Psoas muscle (tissue), 8 donors: ENCODE results near the gene SST. TPM values are rescaled to one million over a fixed set of nuclear protein-coding genes. Genes with fewer than 3 reads are reported as not detected.

Experiments used
- ATAC-seq, 4 donors: fragments of 200-7000 bp; cut with Tn5 transposase; one replicate each; pipeline ENCODE4 v1.9.1; 2020; ENCODE audit warnings: moderate library complexity in 3 of 4, mild to moderate bottlenecking in 2 of 4
- DNase-seq, 2 donors: peaks; one replicate each; pipeline ENCODE4 v3.0.0-alpha.2; 2020
- H3K27ac ChIP-seq: fragments of 200-600 bp; one replicate; pipeline ENCODE4 v1.8.0; 2022
- H3K27me3 ChIP-seq, 3 donors: fragments of 200-600 bp in 1 of 3; one replicate each; pipeline versions ENCODE4 v1.6.1 to v1.8.0; 2013 to 2022; ENCODE audit warnings: low read length in 2 of 3, mild to moderate bottlenecking in 2 of 3, moderate library complexity in 1 of 3; ENCODE audit not compliant: insufficient read depth in 3 of 3
- H3K36me3 ChIP-seq, 2 donors: fragments of 200-600 bp in 1 of 2; one replicate each; pipeline versions ENCODE4 v1.6.1 to v1.8.0; 2013 to 2022; ENCODE audit warnings: low read depth in 1 of 2, mild to moderate bottlenecking in 1 of 2, moderate library complexity in 1 of 2; ENCODE audit not compliant: insufficient read depth in 1 of 2
- H3K4me1 ChIP-seq: fragments of 200-600 bp; one replicate; pipeline ENCODE4 v1.8.0; 2022
- H3K4me3 ChIP-seq: fragments of 200-600 bp; one replicate; pipeline ENCODE4 v1.8.0; 2022; ENCODE audit warnings: mild to moderate bottlenecking
- H3K9me3 ChIP-seq: fragments of 200-600 bp; one replicate; pipeline ENCODE4 v1.8.0; 2022
- whole genome bisulfite sequencing, 3 donors: extraction: QIAGEN DNeasy Blood & Tissue Kit; methylation state at CpG; one replicate each; pipeline versions ENCODE4 v1.1.6 to v1.1.7; 2013; 5-methylcytosine and 5-hydroxymethylcytosine counted together
- intact Hi-C, 2 donors: fragments of 100-400 bp; cut with DNase I; formaldehyde crosslinking; loops; one replicate each; pipeline versions ENCODE4 v1.11.0 to v1.14.2; 2022
- polyA plus RNA-seq, 3 donors: library from polyadenylated mRNA; stranded (reverse); fragments of 200-250 nt; gene quantifications; one replicate each; pipeline ENCODE4 v1.2.3, GENCODE V29; 2013
- total RNA-seq, 4 donors: library from RNA; stranded (reverse); fragmentation: NEBNext Ultra II Directional in 2 of 4; extraction: Animal tissue kit (Norgen Biotek cat#: 25700) in 2 of 4; gene quantifications; one replicate each; pipeline versions ENCODE4 v1.2.1 to v1.2.4, GENCODE V29; 2021 to 2023
- TF ChIP-seq, protein P1 (sequence below): fragments of 200-600 bp; IDR thresholded peaks from one replicate; pipeline ENCODE4 v1.8.0; 2022; ENCODE audit warnings: antibody characterized with exemption
- donor health status: healthy with polysubstance abuse.
- donor health status: DM: no; HTN: no; CAD: no; lungs with moderate emphysema.
- donor health status: Bipolar disorder and iron deficiency.
- donor health status: healthy.
- donor health status: DM: yes; HTN: yes; CAD: no.
- donor health status: DM: no; HTN: no; CAD: no.
- donor health status: DM: no; HTN: no; CAD: no.
- donor health status: DM: yes; HTN: yes; CAD: no.

Gene SST
- total and polyA plus RNA-seq, 7 donors: 0.23 to 0.85 TPM; not detected in 5

DNA sequence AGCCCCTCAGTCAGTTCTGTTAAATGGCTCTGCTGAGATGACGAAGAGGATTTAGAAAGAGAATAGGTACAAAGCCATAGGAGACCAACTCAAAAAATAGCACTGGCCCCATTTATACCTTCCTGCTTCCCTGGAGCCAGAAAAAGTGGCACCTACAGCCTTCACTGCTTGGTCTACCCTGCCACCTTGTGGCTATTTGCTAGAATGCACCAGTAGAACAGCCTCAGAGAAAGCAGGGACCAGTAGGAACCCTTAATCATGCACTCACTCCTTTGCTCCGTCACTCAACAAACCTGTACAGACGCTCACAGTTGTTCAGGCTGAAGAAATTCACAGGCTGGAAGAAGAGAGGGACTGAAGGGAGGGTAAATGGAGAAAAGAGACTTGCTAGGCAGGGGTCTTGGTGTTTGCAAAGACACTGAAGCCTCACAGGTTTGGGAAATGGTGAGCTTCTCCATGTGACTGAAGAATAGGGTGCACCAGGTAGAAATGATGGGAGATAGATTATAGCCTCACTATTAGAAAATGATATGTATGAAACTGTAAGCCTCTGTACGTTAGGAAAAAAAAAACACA, 44.3 kb upstream of the SST start:
- Histone ChIP-seq H3K4me3 (no peak overlapping the region), H3K9me3 (no peaks in the 10 kb centered on the region), H3K27ac (no peak overlapping the region), H3K4me1 (peaks cover 17% of the 10 kb centered on the region), H3K27me3 (no peaks in the 10 kb centered on the region), H3K36me3 (no peaks in the 10 kb centered on the region)
- intact Hi-C loops: loop anchor here (1.0 to 2.0 kb wide), 4 partner anchors 34 to 396 kb away; no protein-coding TSS in a partner anchor
- TF ChIP-seq, protein P1, sequence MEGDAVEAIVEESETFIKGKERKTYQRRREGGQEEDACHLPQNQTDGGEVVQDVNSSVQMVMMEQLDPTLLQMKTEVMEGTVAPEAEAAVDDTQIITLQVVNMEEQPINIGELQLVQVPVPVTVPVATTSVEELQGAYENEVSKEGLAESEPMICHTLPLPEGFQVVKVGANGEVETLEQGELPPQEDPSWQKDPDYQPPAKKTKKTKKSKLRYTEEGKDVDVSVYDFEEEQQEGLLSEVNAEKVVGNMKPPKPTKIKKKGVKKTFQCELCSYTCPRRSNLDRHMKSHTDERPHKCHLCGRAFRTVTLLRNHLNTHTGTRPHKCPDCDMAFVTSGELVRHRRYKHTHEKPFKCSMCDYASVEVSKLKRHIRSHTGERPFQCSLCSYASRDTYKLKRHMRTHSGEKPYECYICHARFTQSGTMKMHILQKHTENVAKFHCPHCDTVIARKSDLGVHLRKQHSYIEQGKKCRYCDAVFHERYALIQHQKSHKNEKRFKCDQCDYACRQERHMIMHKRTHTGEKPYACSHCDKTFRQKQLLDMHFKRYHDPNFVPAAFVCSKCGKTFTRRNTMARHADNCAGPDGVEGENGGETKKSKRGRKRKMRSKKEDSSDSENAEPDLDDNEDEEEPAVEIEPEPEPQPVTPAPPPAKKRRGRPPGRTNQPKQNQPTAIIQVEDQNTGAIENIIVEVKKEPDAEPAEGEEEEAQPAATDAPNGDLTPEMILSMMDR: peak; percentile 98
- WGBS, 3 donors: 16 to 19% (median 16%) methylated on average over 4 of the region's 4 CpGs
- ATAC-seq: peak; percentile 79 to 86 (median 80)
- DNase-seq: no peak

DNA sequence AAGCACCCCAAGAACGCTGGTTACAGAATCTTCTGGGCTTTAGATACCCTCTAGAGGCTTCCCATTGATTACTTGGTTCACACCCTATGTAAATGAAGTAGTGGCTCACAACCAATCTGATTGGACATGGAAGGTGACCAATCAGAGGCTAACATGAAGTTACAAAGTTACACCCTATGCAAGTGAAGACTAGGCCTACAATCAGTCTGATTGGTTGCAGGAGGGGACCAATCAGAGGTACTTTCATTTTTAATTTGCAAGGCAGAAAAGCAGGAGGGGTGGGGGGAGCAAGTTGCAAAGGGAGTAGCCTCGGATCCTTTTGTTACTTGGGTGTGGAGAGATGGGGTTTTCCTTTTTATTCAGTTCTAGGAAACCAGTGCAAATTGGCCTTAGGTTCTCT, 43.3 kb upstream of the SST start:
- WGBS, 3 donors: 61 to 74% (median 70%) methylated on average over 2 of the region's 2 CpGs
- no peaks in the 10 kb centered on the region for H3K27me3 ChIP-seq
- peak in 2 of 4 donors; percentile 21 to 43 for ATAC-seq
- no peak overlapping the region for H3K27ac ChIP-seq
- TF ChIP-seq, protein P1: no peak
- intact Hi-C loops: loop anchor here (2.0 kb wide), 2 partner anchors 95 to 493 kb away; no protein-coding TSS in a partner anchor
- H3K9me3 ChIP-seq: no peaks in the 10 kb centered on the region
- H3K4me3 ChIP-seq: peak overlapping the region; percentile 1
- no peak for DNase-seq
- peaks cover 20% of the 10 kb centered on the region for H3K4me1 ChIP-seq
- H3K36me3 ChIP-seq: no peaks in the 10 kb centered on the region

DNA sequence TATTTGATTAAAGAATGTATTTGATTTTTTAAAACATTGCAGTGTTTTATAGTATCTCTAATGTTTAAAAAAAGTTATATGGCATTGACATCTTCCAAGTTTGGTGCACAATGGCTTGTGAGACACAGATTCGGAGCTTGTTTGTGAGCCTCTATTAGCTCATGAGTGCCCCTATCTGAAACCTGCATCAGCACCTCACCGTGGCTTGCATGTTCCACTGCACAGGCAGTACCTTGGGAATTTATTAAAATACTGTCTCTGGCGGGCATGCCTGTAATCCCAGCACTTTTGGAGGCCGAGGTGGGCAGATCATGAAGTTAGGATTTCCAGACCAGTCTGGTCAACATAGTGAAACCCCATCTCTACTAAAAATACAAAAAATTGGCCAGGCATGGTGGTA, 39.0 kb upstream of the SST start:
- H3K36me3 ChIP-seq: no peaks in the 10 kb centered on the region
- no peaks in the 10 kb centered on the region for H3K27me3 ChIP-seq
- ATAC-seq (no peak), DNase-seq (no peak)
- peaks cover 25% of the 10 kb centered on the region for H3K4me1 ChIP-seq
- TF ChIP-seq, protein P1: no peak
- H3K9me3 ChIP-seq: no peaks in the 10 kb centered on the region
- H3K4me3 ChIP-seq: no peak overlapping the region
- no peak overlapping the region for H3K27ac ChIP-seq
- intact Hi-C loops: no loop called here
- 43 to 44% (median 43%) methylated on average over 4 of the region's 4 CpGs for WGBS, 3 donors

DNA sequence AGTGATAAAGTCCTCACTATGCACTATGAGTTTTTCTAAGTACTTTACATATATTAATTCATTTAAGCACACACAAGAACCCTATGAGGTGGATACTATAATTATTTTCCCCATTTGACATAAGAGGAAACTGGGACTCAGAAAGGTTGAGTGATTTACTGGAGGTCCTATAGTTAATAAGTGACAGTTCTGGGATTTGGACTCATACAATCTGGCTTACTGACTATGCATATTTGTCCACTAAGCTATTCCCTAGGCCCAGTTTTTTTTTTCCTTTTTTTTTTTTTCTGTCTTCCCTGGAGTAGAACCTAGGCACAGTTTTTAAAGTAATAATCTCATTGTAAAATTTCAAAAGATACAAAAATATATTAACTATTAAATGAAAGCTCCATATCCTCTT, 38.5 kb upstream of the SST start:
- no peak overlapping the region for H3K4me3 ChIP-seq
- no peaks in the 10 kb centered on the region for H3K9me3 ChIP-seq
- H3K36me3 ChIP-seq: no peaks in the 10 kb centered on the region
- no peak overlapping the region for H3K27ac ChIP-seq
- DNase-seq (no peak), ATAC-seq (no peak)
- H3K27me3 ChIP-seq: no peaks in the 10 kb centered on the region
- H3K4me1 ChIP-seq: peaks cover 22% of the 10 kb centered on the region
- TF ChIP-seq, protein P1: no peak
- intact Hi-C loops: no loop called here

DNA sequence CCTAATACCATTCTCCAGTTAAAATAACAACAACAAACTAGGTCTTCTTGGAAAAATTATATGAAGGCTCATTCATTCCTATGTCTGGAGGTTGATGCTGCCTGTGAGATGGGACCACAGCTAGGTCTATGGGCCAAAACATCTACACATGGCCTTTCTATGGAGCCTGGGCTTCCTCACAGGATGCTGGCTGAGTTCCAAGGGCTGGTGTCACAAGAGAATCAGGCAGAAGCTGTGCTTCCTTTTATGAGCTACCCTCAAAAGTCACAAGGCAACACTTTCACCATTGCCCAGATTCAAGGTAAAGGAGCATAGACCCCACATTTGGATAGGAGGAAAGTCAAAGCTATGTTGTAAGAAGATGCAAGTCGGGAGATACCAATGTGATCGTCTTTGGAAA, 36.8 kb upstream of the SST start:
- DNase-seq: no peak
- Histone ChIP-seq H3K27me3 (no peaks in the 10 kb centered on the region), H3K36me3 (no peaks in the 10 kb centered on the region), H3K9me3 (no peaks in the 10 kb centered on the region), H3K4me3 (no peak overlapping the region), H3K27ac (no peak overlapping the region), H3K4me1 (peaks cover 30% of the 10 kb centered on the region)
- ATAC-seq: no peak
- intact Hi-C loops: loop anchor here in 1 of 2 donors (2.0 kb wide), 1 partner anchor 392 kb away; no protein-coding TSS in a partner anchor
- 86 to 90% (median 89%) methylated on average over 2 of the region's 2 CpGs for WGBS, 3 donors
- TF ChIP-seq, protein P1: no peak
